ENCODE data around the gene MAP3K7. TPM values are rescaled to one million over a fixed set of nuclear protein-coding genes. Genes with fewer than 3 reads are reported as not detected.

MAP3K7 gene
- total and polyA plus RNA-seq, 2 experiments from 2014 or later = 32.9 to 36.9 TPM

- Histone ChIP-seq H2AFZ (no peak overlapping the region), H4K20me1 (ENCODE audit: insufficient read depth) (no peaks in the 10 kb centered on the region), H3K4me3 (no peak overlapping the region), H3K27me3 (replicated peaks; ENCODE audit: insufficient read depth) (peaks cover 5% of the 10 kb centered on the region), H3F3A (ENCODE audit: insufficient read depth) (no peaks in the 10 kb centered on the region), H3K9me2 (ENCODE audit: insufficient read depth) (no peaks in the 10 kb centered on the region), H3K27ac (no peak overlapping the region), H3K79me2 (ENCODE audit: insufficient read depth) (no peaks in the 10 kb centered on the region), H3K4me2 (ENCODE audit: unreplicated experiment) (no peak overlapping the region), H3K4me1 (ENCODE audit: insufficient read depth) (no peaks in the 10 kb centered on the region; the same call in 1 of the 2 replicates), H3K36me3 (ENCODE audit: low read depth) (no peaks in the 10 kb centered on the region), H3K9ac (no peak overlapping the region), H3K9me3 (ENCODE audit: low read depth) (no peaks in the 10 kb centered on the region)
- WGBS, 2 experiments (ENCODE audit: low coverage in 1 of 2, low lambda C conversion rate in 2 of 2, missing lambda C conversion rate in 2 of 2) = 86% methylated on average over 9 of the region's 9 CpGs
- DNase-seq = no peak
- TF ChIP-seq EZH2 (IDR thresholded peaks at IDR 0.05; ENCODE audit: insufficient read depth, poor library complexity, severe bottlenecking) = no peak
- no peak for TF ChIP-seq EZH2phosphoT487 (IDR thresholded peaks at IDR 0.05; ENCODE audit: insufficient read depth, low read depth)
- in situ Hi-C loops (cut with MboI) = no loop called here
These were observed 114.2 kb downstream of the MAP3K7 start for GRCh38 chr6:90472716-90473115.

- Histone ChIP-seq H3K4me1 (ENCODE audit: insufficient read depth) (peaks cover 2% of the 10 kb centered on the region; the same call in 1 of the 2 replicates), H3K4me3 (no peak overlapping the region), H3K27ac (no peak overlapping the region), H2AFZ (no peak overlapping the region), H3K9me2 (ENCODE audit: insufficient read depth) (no peaks in the 10 kb centered on the region), H3K4me2 (ENCODE audit: unreplicated experiment) (no peak overlapping the region), H3K79me2 (ENCODE audit: insufficient read depth) (no peaks in the 10 kb centered on the region), H3K36me3 (ENCODE audit: low read depth) (no peaks in the 10 kb centered on the region), H3K9me3 (ENCODE audit: low read depth) (no peaks in the 10 kb centered on the region), H4K20me1 (ENCODE audit: insufficient read depth) (no peaks in the 10 kb centered on the region), H3F3A (ENCODE audit: insufficient read depth) (no peaks in the 10 kb centered on the region), H3K27me3 (replicated peaks; ENCODE audit: insufficient read depth) (peaks cover 5% of the 10 kb centered on the region), H3K9ac (no peak overlapping the region)
- 15 to 16% methylated on average over 4 of the region's 4 CpGs for WGBS, 2 experiments (ENCODE audit: low coverage in 1 of 2, low lambda C conversion rate in 2 of 2, missing lambda C conversion rate in 2 of 2)
- no peak for DNase-seq
- in situ Hi-C loops (cut with MboI) = no loop called here
- TF ChIP-seq EZH2 (IDR thresholded peaks at IDR 0.05; ENCODE audit: insufficient read depth, poor library complexity, severe bottlenecking) (no peak), EZH2phosphoT487 (IDR thresholded peaks at IDR 0.05; ENCODE audit: insufficient read depth, low read depth) (no peak)
These were observed 115.6 kb downstream of the MAP3K7 start for GRCh38 chr6:90471263-90471662.

GRCh38 chr6:90469906-90470305 lies 117.0 kb downstream of the MAP3K7 start:
- no peak for DNase-seq
- Histone ChIP-seq H2AFZ (no peak overlapping the region), H3K9me3 (ENCODE audit: low read depth) (no peaks in the 10 kb centered on the region), H4K20me1 (ENCODE audit: insufficient read depth) (no peaks in the 10 kb centered on the region), H3K4me3 (no peak overlapping the region), H3K9me2 (ENCODE audit: insufficient read depth) (no peaks in the 10 kb centered on the region), H3K4me1 (ENCODE audit: insufficient read depth) (peaks cover 3% of the 10 kb centered on the region; the same call in 1 of the 2 replicates), H3F3A (ENCODE audit: insufficient read depth) (no peaks in the 10 kb centered on the region), H3K27me3 (replicated peaks; ENCODE audit: insufficient read depth) (peaks cover 5% of the 10 kb centered on the region), H3K36me3 (ENCODE audit: low read depth) (no peaks in the 10 kb centered on the region), H3K27ac (no peak overlapping the region), H3K4me2 (ENCODE audit: unreplicated experiment) (no peak overlapping the region), H3K79me2 (ENCODE audit: insufficient read depth) (no peaks in the 10 kb centered on the region), H3K9ac (no peak overlapping the region)
- WGBS, 2 experiments (ENCODE audit: low coverage in 1 of 2, low lambda C conversion rate in 2 of 2, missing lambda C conversion rate in 2 of 2) = 9 to 11% methylated on average over 2 of the region's 2 CpGs
- TF ChIP-seq EZH2 (IDR thresholded peaks at IDR 0.05; ENCODE audit: insufficient read depth, poor library complexity, severe bottlenecking) = no peak
- TF ChIP-seq EZH2phosphoT487 (IDR thresholded peaks at IDR 0.05; ENCODE audit: insufficient read depth, low read depth) = no peak
- in situ Hi-C loops (cut with MboI) = no loop called here

GRCh38 chr6:90468859-90469258 lies 118.0 kb downstream of the MAP3K7 start:
- Histone ChIP-seq H3K36me3 (ENCODE audit: low read depth) (no peaks in the 10 kb centered on the region), H3K4me2 (ENCODE audit: unreplicated experiment) (no peak overlapping the region), H3K4me1 (ENCODE audit: insufficient read depth) (peaks cover 3% of the 10 kb centered on the region; the same call in 1 of the 2 replicates), H3K9ac (no peak overlapping the region), H2AFZ (no peak overlapping the region), H3K9me2 (ENCODE audit: insufficient read depth) (no peaks in the 10 kb centered on the region), H3K79me2 (ENCODE audit: insufficient read depth) (no peaks in the 10 kb centered on the region), H3K4me3 (no peak overlapping the region), H3F3A (ENCODE audit: insufficient read depth) (no peaks in the 10 kb centered on the region), H3K27me3 (replicated peaks; ENCODE audit: insufficient read depth) (peaks cover 5% of the 10 kb centered on the region), H3K9me3 (ENCODE audit: low read depth) (no peaks in the 10 kb centered on the region), H3K27ac (no peak overlapping the region), H4K20me1 (ENCODE audit: insufficient read depth) (no peaks in the 10 kb centered on the region)
- TF ChIP-seq EZH2 (IDR thresholded peaks at IDR 0.05; ENCODE audit: insufficient read depth, poor library complexity, severe bottlenecking) = no peak
- no peak for TF ChIP-seq EZH2phosphoT487 (IDR thresholded peaks at IDR 0.05; ENCODE audit: insufficient read depth, low read depth)
- DNase-seq = no peak
- in situ Hi-C loops (cut with MboI) = no loop called here
- 14 to 19% methylated on average over 1 of the region's 1 CpG for WGBS, 2 experiments (ENCODE audit: low coverage in 1 of 2, low lambda C conversion rate in 2 of 2, missing lambda C conversion rate in 2 of 2)

GRCh38 chr6:90468080-90468479 lies 118.8 kb downstream of the MAP3K7 start:
- in situ Hi-C loops (cut with MboI) = no loop called here
- Histone ChIP-seq H3K4me2 (ENCODE audit: unreplicated experiment) (no peak overlapping the region), H2AFZ (no peak overlapping the region), H3K4me1 (ENCODE audit: insufficient read depth) (peaks cover 3% of the 10 kb centered on the region; the same call in 1 of the 2 replicates), H3K79me2 (ENCODE audit: insufficient read depth) (no peaks in the 10 kb centered on the region), H3K9me3 (ENCODE audit: low read depth) (no peaks in the 10 kb centered on the region), H3K9ac (no peak overlapping the region), H3K36me3 (ENCODE audit: low read depth) (no peaks in the 10 kb centered on the region), H3K9me2 (ENCODE audit: insufficient read depth) (no peaks in the 10 kb centered on the region), H3K4me3 (no peak overlapping the region), H3F3A (ENCODE audit: insufficient read depth) (no peaks in the 10 kb centered on the region), H3K27me3 (replicated peaks; ENCODE audit: insufficient read depth) (peaks cover 5% of the 10 kb centered on the region; the same call in 1 of the 2 replicates), H3K27ac (no peak overlapping the region), H4K20me1 (ENCODE audit: insufficient read depth) (no peaks in the 10 kb centered on the region)
- WGBS, 2 experiments (ENCODE audit: low coverage in 1 of 2, low lambda C conversion rate in 2 of 2, missing lambda C conversion rate in 2 of 2) = 67 to 73% methylated on average over 7 of the region's 7 CpGs
- peak; percentile 29 for DNase-seq
- TF ChIP-seq EZH2phosphoT487 (IDR thresholded peaks at IDR 0.05; ENCODE audit: insufficient read depth, low read depth) = no peak
- no peak for TF ChIP-seq EZH2 (IDR thresholded peaks at IDR 0.05; ENCODE audit: insufficient read depth, poor library complexity, severe bottlenecking)
